Measurements from ENCODE around the gene TAF11L14. TPM values are rescaled to one million over a fixed set of nuclear protein-coding genes. Genes with fewer than 3 reads are reported as not detected.
"Not testable (repeated sequence)": the region's sequence is repeated elsewhere in the genome, so short reads cannot be mapped to it uniquely, and the experiment has no call there.

TAF11L14 gene
- total RNA-seq, result not detected

DNA sequence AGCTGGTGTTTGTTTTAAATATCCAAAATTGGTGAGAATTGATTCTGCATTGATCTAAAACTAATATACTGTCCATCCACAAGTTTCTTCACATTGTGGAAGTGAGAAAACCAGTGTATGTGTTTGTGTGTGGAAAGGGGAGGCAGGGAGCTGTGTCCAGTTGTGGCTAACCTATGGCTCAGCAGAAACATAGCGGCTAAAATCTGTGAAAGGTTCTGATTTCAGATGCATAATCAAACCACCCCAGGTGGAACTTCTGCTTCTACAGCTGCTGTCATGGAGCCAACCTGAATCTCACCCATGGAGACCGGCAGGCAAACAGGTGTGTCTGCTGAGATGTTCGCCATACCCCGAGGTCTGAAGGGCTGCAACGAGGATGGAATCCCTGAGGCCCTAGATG lies at the start of gene TAF11L14:
TAF11L14 (plus strand) TSS at position 301 of the 400 bp plus-strand sequence.
- 70 to 75% methylated on average over 5 of the region's 5 CpGs for WGBS, 2 donors

DNA sequence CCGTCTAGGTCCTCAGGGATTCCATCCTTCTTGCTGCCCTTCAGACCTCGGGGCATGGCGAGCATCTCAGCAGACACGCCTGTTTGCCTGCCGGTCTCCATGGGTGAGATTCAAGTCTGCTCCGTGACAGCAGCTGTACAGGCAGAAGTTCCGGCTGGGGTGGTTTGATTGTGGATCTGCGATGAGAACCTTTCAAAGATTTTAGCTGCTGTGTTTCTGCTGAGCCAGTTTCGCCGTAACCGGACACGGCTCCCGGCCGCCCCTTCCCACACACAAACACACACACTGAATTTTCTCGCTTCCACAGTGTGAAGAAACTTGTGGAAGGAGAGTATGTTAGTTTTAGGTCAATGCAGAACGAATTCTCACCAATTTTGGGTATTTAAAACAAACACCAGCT lies 48.6 kb upstream of the TAF11L14 start, which contains the start of gene TAF11L7:
TAF11L7 (minus strand) TSS at position 101 of the 400 bp plus-strand sequence.
- H3K4me3 ChIP-seq (ENCODE audit: low read depth, poor library complexity, severe bottlenecking); DNase-seq (ENCODE audit: low spot score in 2 of 2); intact Hi-C loops (cut with DNase I; ENCODE audit: low total_unique reads): not testable (repeated sequence)
- WGBS, 2 donors, result no CpG with 5 or more reads among the region's 16 CpGs

More for the DNA sequence above, at the start of gene TAF11L14:
- TF ChIP-seq POLR2A (IDR thresholded peaks at IDR 0.05), result no peak
- TF ChIP-seq, protein P1, sequence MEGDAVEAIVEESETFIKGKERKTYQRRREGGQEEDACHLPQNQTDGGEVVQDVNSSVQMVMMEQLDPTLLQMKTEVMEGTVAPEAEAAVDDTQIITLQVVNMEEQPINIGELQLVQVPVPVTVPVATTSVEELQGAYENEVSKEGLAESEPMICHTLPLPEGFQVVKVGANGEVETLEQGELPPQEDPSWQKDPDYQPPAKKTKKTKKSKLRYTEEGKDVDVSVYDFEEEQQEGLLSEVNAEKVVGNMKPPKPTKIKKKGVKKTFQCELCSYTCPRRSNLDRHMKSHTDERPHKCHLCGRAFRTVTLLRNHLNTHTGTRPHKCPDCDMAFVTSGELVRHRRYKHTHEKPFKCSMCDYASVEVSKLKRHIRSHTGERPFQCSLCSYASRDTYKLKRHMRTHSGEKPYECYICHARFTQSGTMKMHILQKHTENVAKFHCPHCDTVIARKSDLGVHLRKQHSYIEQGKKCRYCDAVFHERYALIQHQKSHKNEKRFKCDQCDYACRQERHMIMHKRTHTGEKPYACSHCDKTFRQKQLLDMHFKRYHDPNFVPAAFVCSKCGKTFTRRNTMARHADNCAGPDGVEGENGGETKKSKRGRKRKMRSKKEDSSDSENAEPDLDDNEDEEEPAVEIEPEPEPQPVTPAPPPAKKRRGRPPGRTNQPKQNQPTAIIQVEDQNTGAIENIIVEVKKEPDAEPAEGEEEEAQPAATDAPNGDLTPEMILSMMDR (IDR thresholded peaks at IDR 0.05), result no peak
- no peak within 1 kb of the TSS for H3K4me3 ChIP-seq (ENCODE audit: low read depth, poor library complexity, severe bottlenecking)
- intact Hi-C loops (cut with DNase I; ENCODE audit: low total_unique reads), result no loop called here
- no peak for DNase-seq (ENCODE audit: low spot score in 2 of 2)

DNA sequence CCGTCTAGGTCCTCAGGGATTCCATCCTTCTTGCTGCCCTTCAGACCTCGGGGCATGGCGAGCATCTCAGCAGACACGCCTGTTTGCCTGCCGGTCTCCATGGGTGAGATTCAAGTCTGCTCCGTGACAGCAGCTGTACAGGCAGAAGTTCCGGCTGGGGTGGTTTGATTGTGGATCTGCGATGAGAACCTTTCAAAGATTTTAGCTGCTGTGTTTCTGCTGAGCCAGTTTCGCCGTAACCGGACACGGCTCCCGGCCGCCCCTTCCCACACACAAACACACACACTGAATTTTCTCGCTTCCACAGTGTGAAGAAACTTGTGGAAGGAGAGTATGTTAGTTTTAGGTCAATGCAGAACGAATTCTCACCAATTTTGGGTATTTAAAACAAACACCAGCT lies 43.4 kb upstream of the TAF11L14 start, which contains the start of gene TAF11L8:
TAF11L8 (minus strand) TSS at position 101 of the 400 bp plus-strand sequence.
- intact Hi-C loops (cut with DNase I; ENCODE audit: low total_unique reads); H3K4me3 ChIP-seq (ENCODE audit: low read depth, poor library complexity, severe bottlenecking); DNase-seq (ENCODE audit: low spot score in 2 of 2): not testable (repeated sequence)
- no CpG with 5 or more reads among the region's 16 CpGs for WGBS, 2 donors

DNA sequence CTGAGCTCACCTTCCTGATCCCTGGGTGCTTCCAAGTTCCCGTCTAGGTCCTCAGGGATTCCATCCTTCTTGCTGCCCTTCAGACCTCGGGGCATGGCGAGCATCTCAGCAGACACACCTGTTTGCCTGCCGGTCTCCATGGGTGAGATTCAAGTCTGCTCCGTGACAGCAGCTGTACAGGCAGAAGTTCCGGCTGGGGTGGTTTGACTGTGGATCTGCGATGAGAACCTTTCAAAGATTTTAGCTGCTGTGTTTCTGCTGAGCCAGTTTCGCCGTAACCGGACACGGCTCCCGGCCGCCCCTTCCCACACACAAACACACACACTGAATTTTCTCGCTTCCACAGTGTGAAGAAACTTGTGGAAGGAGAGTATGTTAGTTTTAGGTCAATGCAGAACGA lies 40.0 kb upstream of the TAF11L14 start, which contains the start of gene TAF11L9:
TAF11L9 (minus strand) TSS at position 140 of the 400 bp plus-strand sequence.
- DNase-seq (ENCODE audit: low spot score in 2 of 2); H3K4me3 ChIP-seq (ENCODE audit: low read depth, poor library complexity, severe bottlenecking); intact Hi-C loops (cut with DNase I; ENCODE audit: low total_unique reads): not testable (repeated sequence)
- 89 to 94% methylated on average over 13 of the region's 15 CpGs for WGBS, 2 donors

DNA sequence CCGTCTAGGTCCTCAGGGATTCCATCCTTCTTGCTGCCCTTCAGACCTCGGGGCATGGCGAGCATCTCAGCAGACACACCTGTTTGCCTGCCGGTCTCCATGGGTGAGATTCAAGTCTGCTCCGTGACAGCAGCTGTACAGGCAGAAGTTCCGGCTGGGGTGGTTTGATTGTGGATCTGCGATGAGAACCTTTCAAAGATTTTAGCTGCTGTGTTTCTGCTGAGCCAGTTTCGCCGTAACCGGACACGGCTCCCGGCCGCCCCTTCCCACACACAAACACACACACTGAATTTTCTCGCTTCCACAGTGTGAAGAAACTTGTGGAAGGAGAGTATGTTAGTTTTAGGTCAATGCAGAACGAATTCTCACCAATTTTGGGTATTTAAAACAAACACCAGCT lies 36.5 kb upstream of the TAF11L14 start, which contains the start of gene TAF11L10:
TAF11L10 (minus strand) TSS at position 101 of the 400 bp plus-strand sequence.
- DNase-seq (ENCODE audit: low spot score in 2 of 2); intact Hi-C loops (cut with DNase I; ENCODE audit: low total_unique reads); H3K4me3 ChIP-seq (ENCODE audit: low read depth, poor library complexity, severe bottlenecking): not testable (repeated sequence)
- WGBS, 2 donors, result no CpG with 5 or more reads among the region's 15 CpGs

DNA sequence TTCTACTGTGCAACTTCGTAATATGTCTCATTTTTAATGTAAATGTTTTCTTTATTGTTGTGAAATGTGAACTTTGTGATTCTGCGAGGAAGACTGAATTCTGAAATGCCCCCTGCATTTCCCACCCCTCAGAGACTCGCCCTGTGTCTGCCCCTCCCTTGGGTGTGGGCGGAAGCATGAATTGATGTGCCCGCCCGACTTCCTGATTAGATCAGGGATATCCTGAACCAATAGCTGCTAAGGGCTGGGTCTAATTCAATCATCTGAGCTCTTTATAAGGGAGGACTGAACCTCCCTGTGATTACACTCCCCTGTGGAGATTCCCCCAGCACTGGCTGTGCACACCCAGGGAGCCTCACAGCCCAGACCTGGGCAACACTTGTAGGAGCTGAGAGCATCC lies 30.4 kb upstream of the TAF11L14 start, which contains the start of gene TAF11L11:
TAF11L11 (plus strand) TSS at position 304 of the 400 bp plus-strand sequence.
- intact Hi-C loops (cut with DNase I; ENCODE audit: low total_unique reads); DNase-seq (ENCODE audit: low spot score in 2 of 2); H3K4me3 ChIP-seq (ENCODE audit: low read depth, poor library complexity, severe bottlenecking): not testable (repeated sequence)
- 49 to 72% methylated on average over 6 of the region's 6 CpGs for WGBS, 2 donors

DNA sequence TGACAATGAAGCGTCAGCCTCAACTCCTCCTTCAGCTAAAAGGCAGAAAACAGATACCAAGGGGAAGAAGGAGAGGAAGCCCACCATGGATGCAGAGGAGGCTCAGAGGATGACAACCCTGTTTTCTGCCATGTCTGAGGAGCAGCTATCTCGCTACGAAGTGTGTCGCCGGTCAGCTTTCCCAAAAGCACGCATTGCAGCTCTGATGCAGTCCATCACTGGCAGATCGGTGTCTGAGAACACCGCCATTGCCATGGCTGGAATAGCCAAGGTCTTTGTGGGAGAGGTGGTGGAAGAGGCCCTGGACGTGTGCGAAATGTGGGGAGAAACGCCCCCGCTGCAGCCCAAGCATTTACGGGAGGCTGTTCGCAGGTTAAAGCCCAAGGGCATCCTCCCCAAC lies 29.3 kb upstream of the TAF11L14 start:
- no peak for DNase-seq (ENCODE audit: low spot score in 2 of 2)
- intact Hi-C loops (cut with DNase I; ENCODE audit: low total_unique reads), result no loop called here
- H3K4me3 ChIP-seq (ENCODE audit: low read depth, poor library complexity, severe bottlenecking), result no peak overlapping the region
- TF ChIP-seq, protein P1 (IDR thresholded peaks at IDR 0.05), result no peak
- no peak for TF ChIP-seq POLR2A (IDR thresholded peaks at IDR 0.05)
- WGBS, 2 donors, result 94 to 96% methylated on average over 14 of the region's 14 CpGs

DNA sequence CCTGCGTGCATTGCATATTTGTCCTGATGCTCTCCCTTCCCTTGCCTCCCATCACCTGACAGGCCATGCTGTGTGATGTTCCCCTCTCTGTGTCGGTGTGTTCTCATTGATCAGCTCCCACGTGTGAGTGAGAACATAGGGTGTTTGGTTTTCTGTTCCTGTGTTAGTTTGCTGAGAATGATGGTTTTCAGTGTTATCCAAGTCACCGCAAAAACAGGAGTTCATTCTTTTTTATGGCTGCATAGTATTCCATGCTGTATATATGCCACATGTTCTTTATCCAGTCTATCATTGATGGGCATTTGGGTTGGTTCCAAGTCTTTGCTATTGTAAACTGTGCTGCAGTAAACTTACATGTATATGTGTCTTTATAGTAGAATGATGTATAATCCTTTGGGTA lies 26.8 kb upstream of the TAF11L14 start:
- intact Hi-C loops (cut with DNase I; ENCODE audit: low total_unique reads); H3K4me3 ChIP-seq (ENCODE audit: low read depth, poor library complexity, severe bottlenecking); DNase-seq (ENCODE audit: low spot score in 2 of 2): not testable (repeated sequence)
- 82 to 92% methylated on average over 4 of the region's 4 CpGs for WGBS, 2 donors

DNA sequence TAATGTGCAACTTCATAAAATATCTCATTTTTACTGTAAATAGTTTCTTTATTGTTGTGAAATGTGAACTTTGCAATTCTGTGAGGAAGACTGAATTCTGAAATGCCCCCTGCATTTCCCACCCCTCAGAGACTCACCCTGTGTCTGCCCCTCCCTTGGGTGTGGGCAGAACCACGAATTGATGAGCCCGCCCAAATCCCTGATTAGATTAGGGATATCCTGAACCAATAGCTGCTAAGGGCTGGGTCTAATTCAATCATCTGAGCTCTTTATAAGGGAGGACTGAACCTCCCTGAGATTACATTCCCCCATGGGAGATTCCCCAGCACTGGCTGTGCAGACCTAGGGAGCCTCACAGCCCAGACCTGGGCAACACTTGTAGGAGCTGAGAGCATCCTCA lies 24.2 kb upstream of the TAF11L14 start, which contains the start of gene TAF11L12:
TAF11L12 (plus strand) TSS at position 301 of the 400 bp plus-strand sequence.
- H3K4me3 ChIP-seq (ENCODE audit: low read depth, poor library complexity, severe bottlenecking); DNase-seq (ENCODE audit: low spot score in 2 of 2); intact Hi-C loops (cut with DNase I; ENCODE audit: low total_unique reads): not testable (repeated sequence)
- WGBS, 2 donors, result 66 to 67% methylated on average over 2 of the region's 2 CpGs

Data from lower leg skin (tissue), 4 donors.